HepG2 (cell line): ENCODE measurements around the gene EYA2. TPM values are rescaled to one million over a fixed set of nuclear protein-coding genes. Genes with fewer than 3 reads are reported as not detected.

Experiments
- ATAC-seq: fragments of 200-7000 bp; cut with Tn5 transposase; 3 replicates; pipeline ENCODE4 v1.9.1; 2020; ENCODE audit warnings: mild to moderate bottlenecking, moderate library complexity
- BruUV-seq: library from RNA; stranded (reverse); fragments of 400-500 nt; replicated peaks from 2 replicates; lab custom pipeline; 2021; lab: Mats Ljungman, UMichigan
- CTCF ChIA-PET: fragments of 300-600 bp; formaldehyde crosslinking; extraction: SDS; loops from one replicate; lab custom pipeline; 2021; ENCODE audit warnings: low total read pairs, inconsistent platforms, low intra/inter-chr PET ratio; lab: Yijun Ruan, JAX
- POLR2A ChIA-PET: fragments of 350-600 bp; sonication (Branson Sonifier 250); formaldehyde crosslinking; loops from one replicate; lab custom pipeline; 2020; ENCODE audit warnings: antibody characterized with exemption, inconsistent platforms; lab: Yijun Ruan, JAX
- DNase-seq: peaks from one replicate; pipeline ENCODE4 v3.0.0-alpha.2; 2015; ENCODE audit warnings: low spot score
- FAIRE-seq: peaks from 3 replicates; lab custom pipeline; 2011; peaks lifted over from hg19 to GRCh38; lab: Jason Lieb, UNC
- H2AFZ ChIP-seq: one replicate; pipeline ENCODE4 v1.6.1; 2011; ENCODE audit warnings: low read length, inconsistent platforms
- H3K27ac ChIP-seq: fragments of 300-600 bp; 3 replicates; pipeline ENCODE4 v1.8.0; 2011; ENCODE audit warnings: mixed run types, mild to moderate bottlenecking, mixed read lengths, low read length, inconsistent platforms; ENCODE audit not compliant: insufficient read depth; ENCODE audit errors: extremely low read length
- H3K27me3 ChIP-seq, 2 experiments: fragments of 200-600 bp in 1 of 2; 2 replicates in 1 of 2; 3 replicates in 1 of 2; pipeline versions ENCODE4 v1.6.0 to v1.8.0; 2011; ENCODE audit warnings: low read length in 2 of 2, mild to moderate bottlenecking in 2 of 2, moderate library complexity in 2 of 2, inconsistent platforms in 1 of 2; ENCODE audit not compliant: insufficient read depth in 2 of 2, control insufficient read depth in 1 of 2
- H3K36me3 ChIP-seq, 2 experiments: fragments of 200-600 bp in 1 of 2; replicated peaks in 1 of 2; 2 replicates in 1 of 2; 3 replicates in 1 of 2; pipeline versions ENCODE4 v1.5.1 to v1.8.0; 2011; ENCODE audit warnings: low read length in 2 of 2, inconsistent platforms in 1 of 2; ENCODE audit not compliant: insufficient read depth in 2 of 2, control insufficient read depth in 1 of 2
- H3K4me1 ChIP-seq: 2 replicates; pipeline ENCODE4 v1.5.1; 2012; ENCODE audit warnings: low read length, inconsistent platforms; ENCODE audit not compliant: insufficient read depth
- H3K4me2 ChIP-seq: 2 replicates; pipeline ENCODE4 v1.6.0; 2011; ENCODE audit warnings: low read depth, low read length, inconsistent platforms
- H3K4me3 ChIP-seq, 3 experiments: fragments of 200-600 bp in 1 of 3; sonication (generic), shearing (Covaris generic) in 1 of 3; replicated peaks in 1 of 3; 2 replicates each; pipeline ENCODE4 v1.5.1; 2011 to 2016; ENCODE audit warnings: low read length in 3 of 3, inconsistent platforms in 2 of 3, low read depth in 2 of 3, mild to moderate bottlenecking in 2 of 3, control low read depth in 1 of 3, mixed read lengths in 1 of 3; ENCODE audit not compliant: insufficient read depth in 1 of 3
- H3K79me2 ChIP-seq: one replicate; pipeline ENCODE4 v1.6.1; 2011; ENCODE audit warnings: low read length, inconsistent platforms; ENCODE audit not compliant: insufficient read depth
- H3K9ac ChIP-seq: 2 replicates; pipeline ENCODE4 v1.6.0; 2011; ENCODE audit warnings: mild to moderate bottlenecking, low read depth, low read length, inconsistent platforms; ENCODE audit not compliant: insufficient read depth
- H3K9me3 ChIP-seq: 2 replicates; pipeline ENCODE4 v1.5.1; 2012; ENCODE audit warnings: mild to moderate bottlenecking, low read length
- H4K20me1 ChIP-seq: 2 replicates; pipeline ENCODE4 v1.6.0; 2011; ENCODE audit warnings: inconsistent platforms, mild to moderate bottlenecking, low read length, moderate library complexity; ENCODE audit not compliant: insufficient read depth
- FOSL1 ChIP-seq: sonication (generic); formaldehyde crosslinking; IDR thresholded peaks from 2 replicates; pipeline ENCODE4 v1.9.0; 2021; ENCODE audit warnings: missing genetic modification reagents, borderline replicate concordance
- THYN1 ChIP-seq: sonication (generic); formaldehyde crosslinking; IDR thresholded peaks from 2 replicates; pipeline ENCODE4 v1.8.1; 2023; ENCODE audit warnings: low read depth, mild to moderate bottlenecking, moderate library complexity, missing genetic modification reagents, borderline replicate concordance
- ZFAT ChIP-seq: sonication (generic); formaldehyde crosslinking; conservative IDR thresholded peaks from 2 replicates; pipeline ENCODE4 v1.8.1; 2023; ENCODE audit warnings: missing genetic modification reagents, inconsistent platforms
- ZFP36L2 ChIP-seq: sonication (generic); formaldehyde crosslinking; IDR thresholded peaks from 2 replicates; pipeline ENCODE4 v1.4.0; 2020; ENCODE audit warnings: missing genetic modification reagents
- ZNF839 ChIP-seq: sonication (generic); formaldehyde crosslinking; IDR thresholded peaks from 2 replicates; pipeline ENCODE4 v1.4.0; 2020; ENCODE audit warnings: missing genetic modification reagents, mild to moderate bottlenecking, borderline replicate concordance
- WGBS: methylation state at CpG from one replicate; pipeline ENCODE4 v1.1.6; 2017; ENCODE audit warnings: low lambda C conversion rate; 5-methylcytosine and 5-hydroxymethylcytosine counted together
- in situ Hi-C: cut with HindIII; loops from 2 replicates; pipeline ENCODE4 v1.10.0; 2017; ENCODE audit warnings: low pct_unique_long_range_greater_than_20kb; ENCODE audit not compliant: extremely low pct_ligation_motif_present
- intact Hi-C: fragments of 100-400 bp; cut with micrococcal nuclease; formaldehyde crosslinking; loops from one replicate; pipeline ENCODE4 v1.10.0; 2022; ENCODE audit not compliant: unreplicated experiment
- polyA plus RNA-seq, 8 experiments: library from polyadenylated mRNA; depleted of rRNA in 3 of 8; stranded (reverse) in 7 of 8; unstranded in 1 of 8; fragments of >200 nt; fragmentation: Illumina TruSeq in 4 of 8; extraction: Trizol in 4 of 8; gene quantifications; 2 replicates each; pipeline versions ENCODE4 v1.2.1 to v1.2.3, GENCODE V29; 2011 to 2016; ENCODE audit warnings: low read depth in 4 of 8, missing spikeins in 1 of 8, mixed read lengths in 1 of 8; ENCODE audit not compliant: insufficient read depth in 1 of 8
- total RNA-seq, 5 experiments: library from RNA; depleted of rRNA; stranded (reverse); fragments of >200 nt; fragmentation: Illumina TruSeq; extraction: Trizol; gene quantifications; 2 replicates each; pipeline ENCODE4 v1.2.3, GENCODE V29; 2016; ENCODE audit warnings: low read depth in 1 of 5
- TF ChIP-seq, protein P1 (sequence below): sonication (generic); formaldehyde crosslinking; IDR thresholded peaks from 2 replicates; pipeline ENCODE4 v1.8.0; 2022; ENCODE audit warnings: mild to moderate bottlenecking, missing genetic modification reagents, moderate library complexity
- TF ChIP-seq, protein P2 (sequence below): sonication (generic); formaldehyde crosslinking; IDR thresholded peaks from 2 replicates; pipeline ENCODE4 v1.4.0; 2020; ENCODE audit warnings: mild to moderate bottlenecking, low read depth, missing genetic modification reagents
- TF ChIP-seq, protein P3 (sequence below), 2 experiments: sonication (generic) in 1 of 2; formaldehyde crosslinking in 1 of 2; IDR thresholded peaks; 2 replicates each; pipeline versions ENCODE4 v1.6.1 to v1.9.0; 2014 to 2022; ENCODE audit warnings: antibody characterized with exemption in 1 of 2, borderline replicate concordance in 1 of 2, inconsistent platforms in 1 of 2, low read depth in 1 of 2, missing genetic modification reagents in 1 of 2
- TF ChIP-seq, protein P4 (sequence below): sonication (generic); formaldehyde crosslinking; conservative IDR thresholded peaks from 2 replicates; pipeline ENCODE4 v1.4.0; 2020; ENCODE audit warnings: missing genetic modification reagents
- TF ChIP-seq, protein P5 (sequence below): sonication (generic); formaldehyde crosslinking; IDR thresholded peaks from 2 replicates; pipeline ENCODE4 v1.9.0; 2021; ENCODE audit warnings: missing genetic modification reagents, borderline replicate concordance

The EYA2 gene
- total and polyA plus RNA-seq, 2 of the 13 experiments (the other 11 are each of a cell fraction or from before 2014, with no cell fraction given), result not detected

DNA sequence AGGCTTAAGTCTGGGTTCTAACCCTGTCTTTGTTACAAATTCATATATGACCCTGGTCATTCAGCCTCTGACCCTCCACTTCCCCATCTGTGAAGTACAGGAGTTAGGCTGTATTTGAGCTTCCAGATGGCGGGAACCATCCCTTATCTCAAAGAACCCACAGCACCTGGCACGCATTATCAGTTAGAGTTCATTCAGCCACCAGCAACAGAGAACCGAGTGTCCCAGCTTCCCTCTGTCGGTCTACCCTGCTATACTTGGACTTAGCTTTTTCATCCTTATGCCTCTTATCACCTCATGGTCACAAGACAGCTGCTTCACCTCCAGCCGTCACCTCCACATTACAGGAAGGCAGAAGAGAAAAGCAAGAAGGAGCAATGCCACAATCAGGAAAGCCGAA is 147.8 kb downstream of the EYA2 start:
- BruUV-seq, result no TSS peak
- Histone ChIP-seq H3K27ac (no peak overlapping the region), H3K79me2 (no peaks in the 10 kb centered on the region), H3K4me3 (no peak overlapping the region), H3K27me3 (peaks cover 2 to 21% of the 10 kb centered on the region in 2 experiments; a peak in 4 of 5 replicates), H3K9me3 (no peaks in the 10 kb centered on the region), H2AFZ (no peak overlapping the region), H3K36me3 (no peaks in the 10 kb centered on the region), H3K9ac (no peak overlapping the region), H4K20me1 (no peaks in the 10 kb centered on the region), H3K4me1 (no peaks in the 10 kb centered on the region), H3K4me2 (no peak overlapping the region)
- POLR2A ChIA-PET, result no interaction called here
- no peak for DNase-seq
- FAIRE-seq, result no peak
- ATAC-seq, result no peak
- intact Hi-C loops (no loop called here), in situ Hi-C loops (no loop called here)
- 27% methylated on average over 6 of the region's 6 CpGs for WGBS
- CTCF ChIA-PET, result no interaction called here
- TF ChIP-seq, protein P1, sequence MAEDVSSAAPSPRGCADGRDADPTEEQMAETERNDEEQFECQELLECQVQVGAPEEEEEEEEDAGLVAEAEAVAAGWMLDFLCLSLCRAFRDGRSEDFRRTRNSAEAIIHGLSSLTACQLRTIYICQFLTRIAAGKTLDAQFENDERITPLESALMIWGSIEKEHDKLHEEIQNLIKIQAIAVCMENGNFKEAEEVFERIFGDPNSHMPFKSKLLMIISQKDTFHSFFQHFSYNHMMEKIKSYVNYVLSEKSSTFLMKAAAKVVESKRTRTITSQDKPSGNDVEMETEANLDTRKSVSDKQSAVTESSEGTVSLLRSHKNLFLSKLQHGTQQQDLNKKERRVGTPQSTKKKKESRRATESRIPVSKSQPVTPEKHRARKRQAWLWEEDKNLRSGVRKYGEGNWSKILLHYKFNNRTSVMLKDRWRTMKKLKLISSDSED (CRISPR knock-in tag), result no peak
- no peak for TF ChIP-seq ZFAT (CRISPR knock-in tag)
- no peak for TF ChIP-seq FOSL1 (CRISPR knock-in tag)
- TF ChIP-seq, protein P2, sequence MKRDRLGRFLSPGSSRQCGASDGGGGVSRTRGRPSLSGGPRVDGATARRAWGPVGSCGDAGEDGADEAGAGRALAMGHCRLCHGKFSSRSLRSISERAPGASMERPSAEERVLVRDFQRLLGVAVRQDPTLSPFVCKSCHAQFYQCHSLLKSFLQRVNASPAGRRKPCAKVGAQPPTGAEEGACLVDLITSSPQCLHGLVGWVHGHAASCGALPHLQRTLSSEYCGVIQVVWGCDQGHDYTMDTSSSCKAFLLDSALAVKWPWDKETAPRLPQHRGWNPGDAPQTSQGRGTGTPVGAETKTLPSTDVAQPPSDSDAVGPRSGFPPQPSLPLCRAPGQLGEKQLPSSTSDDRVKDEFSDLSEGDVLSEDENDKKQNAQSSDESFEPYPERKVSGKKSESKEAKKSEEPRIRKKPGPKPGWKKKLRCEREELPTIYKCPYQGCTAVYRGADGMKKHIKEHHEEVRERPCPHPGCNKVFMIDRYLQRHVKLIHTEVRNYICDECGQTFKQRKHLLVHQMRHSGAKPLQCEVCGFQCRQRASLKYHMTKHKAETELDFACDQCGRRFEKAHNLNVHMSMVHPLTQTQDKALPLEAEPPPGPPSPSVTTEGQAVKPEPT, result no peak
- no peak for TF ChIP-seq THYN1 (CRISPR knock-in tag)
- TF ChIP-seq, protein P3, sequence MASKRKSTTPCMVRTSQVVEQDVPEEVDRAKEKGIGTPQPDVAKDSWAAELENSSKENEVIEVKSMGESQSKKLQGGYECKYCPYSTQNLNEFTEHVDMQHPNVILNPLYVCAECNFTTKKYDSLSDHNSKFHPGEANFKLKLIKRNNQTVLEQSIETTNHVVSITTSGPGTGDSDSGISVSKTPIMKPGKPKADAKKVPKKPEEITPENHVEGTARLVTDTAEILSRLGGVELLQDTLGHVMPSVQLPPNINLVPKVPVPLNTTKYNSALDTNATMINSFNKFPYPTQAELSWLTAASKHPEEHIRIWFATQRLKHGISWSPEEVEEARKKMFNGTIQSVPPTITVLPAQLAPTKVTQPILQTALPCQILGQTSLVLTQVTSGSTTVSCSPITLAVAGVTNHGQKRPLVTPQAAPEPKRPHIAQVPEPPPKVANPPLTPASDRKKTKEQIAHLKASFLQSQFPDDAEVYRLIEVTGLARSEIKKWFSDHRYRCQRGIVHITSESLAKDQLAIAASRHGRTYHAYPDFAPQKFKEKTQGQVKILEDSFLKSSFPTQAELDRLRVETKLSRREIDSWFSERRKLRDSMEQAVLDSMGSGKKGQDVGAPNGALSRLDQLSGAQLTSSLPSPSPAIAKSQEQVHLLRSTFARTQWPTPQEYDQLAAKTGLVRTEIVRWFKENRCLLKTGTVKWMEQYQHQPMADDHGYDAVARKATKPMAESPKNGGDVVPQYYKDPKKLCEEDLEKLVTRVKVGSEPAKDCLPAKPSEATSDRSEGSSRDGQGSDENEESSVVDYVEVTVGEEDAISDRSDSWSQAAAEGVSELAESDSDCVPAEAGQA (IDR thresholded peaks at IDR 0.05; ENCODE audit: low read depth), result no peak
- TF ChIP-seq, protein P3 (CRISPR knock-in tag; IDR thresholded peaks at IDR 0.05; ENCODE audit: borderline replicate concordance), result no peak
- TF ChIP-seq ZFP36L2 (CRISPR knock-in tag), result no peak
- TF ChIP-seq, protein P4, sequence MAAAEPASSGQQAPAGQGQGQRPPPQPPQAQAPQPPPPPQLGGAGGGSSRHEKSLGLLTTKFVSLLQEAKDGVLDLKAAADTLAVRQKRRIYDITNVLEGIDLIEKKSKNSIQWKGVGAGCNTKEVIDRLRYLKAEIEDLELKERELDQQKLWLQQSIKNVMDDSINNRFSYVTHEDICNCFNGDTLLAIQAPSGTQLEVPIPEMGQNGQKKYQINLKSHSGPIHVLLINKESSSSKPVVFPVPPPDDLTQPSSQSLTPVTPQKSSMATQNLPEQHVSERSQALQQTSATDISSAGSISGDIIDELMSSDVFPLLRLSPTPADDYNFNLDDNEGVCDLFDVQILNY (CRISPR knock-in tag), result no peak
- TF ChIP-seq, protein P5, sequence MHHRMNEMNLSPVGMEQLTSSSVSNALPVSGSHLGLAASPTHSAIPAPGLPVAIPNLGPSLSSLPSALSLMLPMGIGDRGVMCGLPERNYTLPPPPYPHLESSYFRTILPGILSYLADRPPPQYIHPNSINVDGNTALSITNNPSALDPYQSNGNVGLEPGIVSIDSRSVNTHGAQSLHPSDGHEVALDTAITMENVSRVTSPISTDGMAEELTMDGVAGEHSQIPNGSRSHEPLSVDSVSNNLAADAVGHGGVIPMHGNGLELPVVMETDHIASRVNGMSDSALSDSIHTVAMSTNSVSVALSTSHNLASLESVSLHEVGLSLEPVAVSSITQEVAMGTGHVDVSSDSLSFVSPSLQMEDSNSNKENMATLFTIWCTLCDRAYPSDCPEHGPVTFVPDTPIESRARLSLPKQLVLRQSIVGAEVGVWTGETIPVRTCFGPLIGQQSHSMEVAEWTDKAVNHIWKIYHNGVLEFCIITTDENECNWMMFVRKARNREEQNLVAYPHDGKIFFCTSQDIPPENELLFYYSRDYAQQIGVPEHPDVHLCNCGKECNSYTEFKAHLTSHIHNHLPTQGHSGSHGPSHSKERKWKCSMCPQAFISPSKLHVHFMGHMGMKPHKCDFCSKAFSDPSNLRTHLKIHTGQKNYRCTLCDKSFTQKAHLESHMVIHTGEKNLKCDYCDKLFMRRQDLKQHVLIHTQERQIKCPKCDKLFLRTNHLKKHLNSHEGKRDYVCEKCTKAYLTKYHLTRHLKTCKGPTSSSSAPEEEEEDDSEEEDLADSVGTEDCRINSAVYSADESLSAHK (CRISPR knock-in tag), result no peak
- no peak for TF ChIP-seq ZNF839 (CRISPR knock-in tag)
